NCI-H1092 treated with DMSO at 0.1 percent for 48 hours (cell line): ENCODE results near the gene ZC3H18.
A peak's percentile ranks its signal among the peaks of the same experiment; 100 is the strongest.

Source experiments
- DNase-seq: peaks from one replicate; lab custom pipeline; 2025; lab: John Stamatoyannopoulos, UW

ZC3H18 gene

GRCh38 chr16:88626646-88627045 lies 56.4 kb downstream of the ZC3H18 start:
- no peak for DNase-seq

DNA sequence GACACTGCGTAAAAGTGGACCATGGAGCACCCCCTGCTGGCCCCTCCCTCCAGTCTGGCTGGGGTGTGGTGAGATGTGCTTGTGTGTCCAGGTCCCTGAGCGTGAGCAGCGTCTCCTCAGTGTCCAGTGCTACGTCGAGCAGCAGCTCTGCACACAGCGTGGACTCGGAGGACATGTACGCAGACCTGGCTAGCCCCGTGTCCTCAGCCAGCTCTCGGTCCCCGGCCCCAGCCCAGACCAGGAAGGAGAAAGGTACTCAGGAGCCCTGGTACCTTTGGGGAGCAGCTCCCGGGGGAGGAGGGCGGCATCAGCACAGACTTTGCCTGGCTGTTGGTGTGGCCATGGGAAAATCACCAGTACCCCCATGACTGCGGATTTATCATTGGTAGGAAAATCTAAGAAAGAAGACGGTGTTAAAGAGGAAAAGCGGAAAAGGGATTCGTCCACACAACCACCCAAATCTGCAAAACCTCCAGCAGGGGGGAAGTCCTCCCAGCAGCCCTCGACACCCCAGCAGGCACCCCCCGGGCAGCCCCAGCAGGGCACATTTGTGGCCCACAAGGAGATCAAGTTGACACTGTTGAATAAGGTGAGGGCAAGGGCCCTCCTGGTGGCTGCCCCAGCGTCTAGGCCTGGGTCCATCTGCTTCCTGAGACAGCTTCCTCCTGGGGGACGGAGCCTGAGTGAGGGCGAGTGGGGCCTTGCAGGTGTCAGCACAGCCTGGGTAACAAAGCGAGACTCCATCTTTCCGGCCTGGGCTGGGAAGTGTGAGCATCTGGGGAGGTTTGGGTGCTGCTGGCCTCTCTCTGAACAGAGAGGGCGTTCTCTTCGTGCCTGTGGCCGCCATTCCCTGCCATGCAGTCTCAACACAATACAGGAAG lies 57.6 kb downstream of the ZC3H18 start:
- DNase-seq, result no peak

- no peak for DNase-seq
These were observed 58.3 kb downstream of the ZC3H18 start for GRCh38 chr16:88628512-88628974.

DNA sequence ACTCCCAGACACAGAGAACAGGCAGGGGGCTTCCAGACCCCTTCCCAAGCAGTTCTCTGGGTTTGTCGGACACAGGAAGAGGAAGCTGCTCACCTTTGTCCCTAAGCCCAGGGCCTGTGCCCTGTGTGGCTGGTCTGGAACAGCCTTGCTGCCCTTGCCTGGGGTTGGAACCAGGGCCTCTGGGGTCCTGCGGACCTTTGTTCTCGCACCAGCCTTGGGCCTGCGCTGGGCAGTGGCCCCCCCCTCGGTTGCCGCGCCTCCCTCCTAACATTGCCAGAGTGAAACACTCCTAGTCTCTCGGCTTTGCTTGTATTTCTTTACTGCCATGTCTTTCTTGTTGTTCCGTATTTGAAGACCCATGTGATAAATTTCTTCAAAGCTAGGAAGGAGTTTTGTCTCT lies 59.6 kb downstream of the ZC3H18 start:
- DNase-seq, result no peak

GRCh38 chr16:88630433-88630832 lies 60.2 kb downstream of the ZC3H18 start:
- DNase-seq, result no peak

DNA sequence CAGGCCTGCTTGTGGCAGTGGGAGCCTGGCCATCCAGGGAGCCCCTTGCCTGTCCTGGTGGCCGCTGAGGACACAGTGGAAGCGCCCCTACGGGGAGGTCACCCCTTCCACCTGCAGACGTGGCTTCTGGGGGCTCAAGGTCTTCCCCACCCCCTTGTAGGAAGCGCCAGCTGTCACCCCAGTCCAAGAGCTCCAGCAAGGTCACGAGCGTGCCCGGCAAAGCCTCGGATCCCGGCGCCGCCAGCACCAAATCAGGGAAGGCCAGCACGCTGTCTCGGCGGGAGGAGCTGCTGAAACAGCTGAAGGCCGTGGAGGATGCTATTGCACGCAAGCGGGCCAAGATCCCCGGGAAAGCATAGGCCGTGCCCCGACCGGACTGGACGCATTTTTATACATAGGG lies 60.7 kb downstream of the ZC3H18 start:
- DNase-seq, result no peak

- DNase-seq, result no peak
These were observed 61.2 kb downstream of the ZC3H18 start for GRCh38 chr16:88631384-88631783.

DNA sequence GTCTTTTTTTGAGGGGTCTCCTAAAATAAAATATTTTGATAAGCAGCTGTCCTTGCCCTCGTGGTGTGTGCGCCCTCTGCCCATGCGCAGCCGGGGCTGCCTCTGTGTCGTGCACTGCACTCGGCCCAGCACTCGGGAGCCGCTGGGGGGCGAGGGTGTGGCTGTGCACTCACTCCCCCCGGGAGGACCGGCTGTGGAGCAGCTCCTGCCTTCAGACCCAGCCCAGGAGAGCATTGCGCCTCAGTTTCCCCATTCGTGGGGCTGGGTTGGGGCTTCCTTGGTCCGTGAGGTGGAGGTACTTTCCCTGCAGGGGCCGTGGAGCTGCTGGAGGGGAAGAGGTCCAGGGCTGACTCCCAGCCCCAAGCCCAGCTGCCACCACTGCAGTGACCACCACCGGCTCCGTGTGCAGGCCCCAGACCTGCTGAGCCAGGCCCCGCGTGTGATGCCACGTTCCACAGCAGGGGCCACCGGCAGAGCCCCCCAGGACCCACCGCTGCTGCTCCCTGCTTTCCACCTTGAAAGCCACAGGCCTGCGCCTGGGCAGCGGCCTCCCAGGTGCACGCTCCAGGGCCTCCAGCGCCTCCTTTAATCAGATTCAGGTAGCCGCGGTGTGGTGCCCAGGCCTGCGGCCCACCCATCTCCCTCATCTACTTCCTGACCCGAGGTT lies 61.9 kb downstream of the ZC3H18 start:
- DNase-seq, result no peak

DNA sequence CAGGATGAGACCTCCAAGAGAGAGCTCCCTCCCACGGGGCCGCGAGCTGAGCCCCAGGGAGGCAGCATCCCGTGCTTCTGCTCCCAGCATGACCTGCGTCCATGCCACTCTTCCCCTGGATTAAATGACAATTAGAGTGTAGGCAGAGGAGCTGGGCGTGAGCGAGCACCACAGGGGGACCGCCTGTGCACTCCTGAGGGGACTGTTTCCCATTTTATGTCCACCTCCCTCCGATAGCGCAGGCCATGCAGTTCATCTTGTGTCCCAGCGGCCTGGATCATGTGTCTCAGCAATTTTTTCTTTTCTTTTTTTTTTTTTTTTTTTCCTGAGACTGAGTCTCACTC lies 62.4 kb downstream of the ZC3H18 start:
- no peak for DNase-seq

- DNase-seq, result no peak
These were observed 63.5 kb downstream of the ZC3H18 start for GRCh38 chr16:88633684-88634140.

DNA sequence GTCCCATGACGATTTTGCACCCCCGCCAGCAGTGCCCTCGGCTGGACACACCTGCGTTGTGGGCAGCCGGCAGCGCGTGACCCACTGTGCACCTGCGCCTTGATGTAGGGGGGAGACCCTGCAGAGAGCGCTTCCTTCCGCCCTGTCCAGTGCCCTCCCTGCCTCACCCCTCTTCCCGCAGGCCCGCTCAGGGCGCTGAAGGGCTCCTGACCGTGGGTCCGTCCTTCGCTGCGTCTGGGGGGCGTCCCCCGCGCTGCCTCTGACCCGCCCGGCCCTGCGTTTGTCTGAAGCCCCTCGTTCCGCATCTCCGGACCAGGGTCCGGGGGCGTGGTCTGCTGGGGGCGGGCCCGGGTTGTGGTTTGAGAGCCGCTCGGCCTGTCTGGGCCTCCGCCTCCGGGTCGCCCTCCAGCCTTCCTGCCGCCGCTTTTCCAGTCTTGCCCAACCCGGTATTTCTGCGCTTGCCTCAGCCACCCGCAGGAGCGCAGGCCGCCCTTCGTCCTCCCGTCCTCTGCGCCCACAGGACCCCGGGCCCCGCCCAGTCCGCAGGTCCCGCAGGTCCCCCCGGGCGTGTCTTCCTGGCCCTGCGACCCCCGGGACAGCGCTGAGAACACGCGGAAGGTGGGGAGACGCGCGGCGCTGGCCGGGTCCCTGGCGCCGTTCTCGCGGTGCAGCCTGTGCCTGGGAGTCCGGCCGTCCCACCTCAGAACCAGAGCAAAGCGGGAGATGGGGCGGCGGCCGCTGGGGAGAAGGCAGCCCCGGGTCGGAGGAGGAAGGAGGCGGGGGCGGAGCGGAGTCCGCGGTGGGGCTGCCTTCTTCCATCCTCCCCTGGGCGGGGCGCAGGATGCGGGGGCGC lies 64.2 kb downstream of the ZC3H18 start:
- DNase-seq, result no peak

GRCh38 chr16:88634994-88635670 lies 64.9 kb downstream of the ZC3H18 start:
- no peak for DNase-seq

GRCh38 chr16:88635671-88636319 lies 65.6 kb downstream of the ZC3H18 start:
- DNase-seq, result no peak

GRCh38 chr16:88636488-88637265 lies 66.5 kb downstream of the ZC3H18 start:
- no peak for DNase-seq

- DNase-seq, result peak; percentile 18
These were observed 68.4 kb downstream of the ZC3H18 start, which contains the start of gene IL17C for GRCh38 chr16:88638323-88639230. IL17C (plus strand) TSS chr16:88638572; CDS start chr16:88638642, 70 bp downstream.

- no peak for DNase-seq
These were observed 69.2 kb downstream of the ZC3H18 start for GRCh38 chr16:88639231-88640038.

GRCh38 chr16:88640039-88640495 lies 69.9 kb downstream of the ZC3H18 start:
- no peak for DNase-seq

DNA sequence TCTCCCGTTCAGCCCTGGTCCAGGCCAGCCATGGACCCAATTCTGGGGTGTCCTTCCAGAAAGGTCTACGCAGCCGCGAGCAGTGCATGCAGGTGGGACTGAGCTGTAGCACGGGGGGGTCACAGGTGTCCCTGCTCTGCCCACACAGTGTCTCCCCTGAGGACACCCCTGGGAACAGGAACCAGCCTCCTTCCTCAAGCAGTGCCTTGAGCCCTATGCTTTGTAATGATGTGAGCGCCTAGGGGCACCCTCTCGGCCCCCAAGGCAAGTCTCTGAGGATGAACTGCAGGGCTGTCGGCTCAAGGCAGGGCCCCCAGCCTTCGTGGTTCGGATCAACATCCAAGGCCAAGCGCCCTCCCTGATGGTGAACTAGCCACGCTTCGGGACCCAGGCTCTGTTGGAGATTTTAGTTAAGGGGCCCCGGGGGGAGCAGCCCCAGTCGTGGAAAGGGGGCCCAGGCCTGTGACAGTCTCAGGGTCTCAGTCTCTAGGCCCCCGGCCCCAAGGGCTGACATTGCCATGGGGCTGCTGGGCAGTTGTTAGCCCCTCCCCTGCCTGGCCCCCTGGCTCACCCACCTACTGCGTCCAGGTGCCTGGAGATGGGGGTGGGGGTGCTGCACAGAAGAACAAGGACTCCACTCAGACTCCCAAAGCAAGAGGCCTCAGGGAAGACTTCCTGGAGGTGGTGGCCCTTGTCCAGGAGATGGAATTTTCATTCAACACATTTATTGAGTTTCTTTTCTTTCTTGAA lies 70.5 kb downstream of the ZC3H18 start:
- no peak for DNase-seq
